PFSK-1 (cell line): Measurements from ENCODE around the gene HDAC4.

Experiments
- FOXP2 ChIP-seq: optimal IDR thresholded peaks from 2 replicates; pipeline ENCODE3; 2011; ENCODE audit warnings: borderline replicate concordance, control low read depth, inconsistent platforms; ENCODE audit not compliant: insufficient read depth; ENCODE audit errors: extremely low read length, extremely low read depth
- POLR2AphosphoS5 ChIP-seq: IDR thresholded peaks from 2 replicates; pipeline ENCODE4 v1.6.1; 2012; ENCODE audit warnings: low read depth, mild to moderate bottlenecking, control low read depth, low read length, moderate library complexity
- SIN3A ChIP-seq: IDR thresholded peaks from 2 replicates; pipeline ENCODE4 v1.6.1; 2012; ENCODE audit warnings: mild to moderate bottlenecking, low read length, moderate library complexity, borderline replicate concordance; ENCODE audit not compliant: insufficient read depth
- TAF1 ChIP-seq: IDR thresholded peaks from 2 replicates; pipeline ENCODE4 v1.6.1; 2012; ENCODE audit warnings: low read length, control low read depth, borderline replicate concordance; ENCODE audit not compliant: insufficient read depth
- TF ChIP-seq, protein P1 (sequence below), 2 experiments: IDR thresholded peaks; 2 replicates each; pipeline versions ENCODE4 v1.6.1 to v1.8.0; 2011 to 2012; ENCODE audit warnings: low read depth in 2 of 2, low read length in 2 of 2, control low read depth in 1 of 2, inconsistent platforms in 1 of 2, mild to moderate bottlenecking in 1 of 2, moderate library complexity in 1 of 2; ENCODE audit not compliant: insufficient read depth in 1 of 2

The HDAC4 gene

DNA sequence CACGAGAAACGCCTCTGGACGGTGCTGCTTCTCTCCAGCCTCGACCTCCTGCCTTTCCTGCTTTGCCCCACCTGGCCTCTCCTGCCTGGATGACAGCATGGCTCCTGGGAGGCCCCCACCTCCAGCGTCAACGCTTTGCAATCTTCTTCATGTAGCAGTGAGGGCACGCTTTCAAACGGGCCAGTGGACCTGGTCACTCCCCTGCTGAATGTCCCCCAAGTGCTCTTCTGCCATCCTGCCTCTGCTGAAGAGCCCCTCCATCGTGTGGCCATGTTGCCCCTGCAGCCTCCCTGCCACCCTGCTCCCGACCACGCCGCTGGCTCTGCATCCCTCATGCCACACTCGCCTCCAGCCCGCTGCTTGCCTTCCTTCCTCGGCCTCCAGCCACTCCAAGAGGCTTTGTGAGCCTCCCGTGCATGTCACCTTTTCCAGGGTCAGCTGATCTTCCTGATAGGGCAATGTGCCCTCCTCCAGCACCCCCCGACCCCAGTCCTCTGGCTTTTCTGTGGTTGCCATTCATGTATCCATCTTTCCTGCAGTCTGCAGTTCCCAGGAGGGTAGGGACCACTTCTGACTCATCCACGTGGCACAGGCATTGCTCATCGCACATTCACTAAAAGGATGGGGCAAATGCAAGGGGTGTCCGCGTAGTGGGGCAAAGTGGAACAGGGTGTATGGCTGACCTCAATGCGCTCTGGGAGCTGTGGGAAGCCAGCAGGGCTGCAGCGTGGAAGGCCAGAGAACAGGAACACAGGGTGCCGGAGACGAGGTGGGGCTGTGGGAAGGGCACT is 284.2 kb downstream of the HDAC4 start:
- TF ChIP-seq POLR2AphosphoS5 (no peak), SIN3A (no peak), TAF1 (no peak)
- TF ChIP-seq, protein P1, sequence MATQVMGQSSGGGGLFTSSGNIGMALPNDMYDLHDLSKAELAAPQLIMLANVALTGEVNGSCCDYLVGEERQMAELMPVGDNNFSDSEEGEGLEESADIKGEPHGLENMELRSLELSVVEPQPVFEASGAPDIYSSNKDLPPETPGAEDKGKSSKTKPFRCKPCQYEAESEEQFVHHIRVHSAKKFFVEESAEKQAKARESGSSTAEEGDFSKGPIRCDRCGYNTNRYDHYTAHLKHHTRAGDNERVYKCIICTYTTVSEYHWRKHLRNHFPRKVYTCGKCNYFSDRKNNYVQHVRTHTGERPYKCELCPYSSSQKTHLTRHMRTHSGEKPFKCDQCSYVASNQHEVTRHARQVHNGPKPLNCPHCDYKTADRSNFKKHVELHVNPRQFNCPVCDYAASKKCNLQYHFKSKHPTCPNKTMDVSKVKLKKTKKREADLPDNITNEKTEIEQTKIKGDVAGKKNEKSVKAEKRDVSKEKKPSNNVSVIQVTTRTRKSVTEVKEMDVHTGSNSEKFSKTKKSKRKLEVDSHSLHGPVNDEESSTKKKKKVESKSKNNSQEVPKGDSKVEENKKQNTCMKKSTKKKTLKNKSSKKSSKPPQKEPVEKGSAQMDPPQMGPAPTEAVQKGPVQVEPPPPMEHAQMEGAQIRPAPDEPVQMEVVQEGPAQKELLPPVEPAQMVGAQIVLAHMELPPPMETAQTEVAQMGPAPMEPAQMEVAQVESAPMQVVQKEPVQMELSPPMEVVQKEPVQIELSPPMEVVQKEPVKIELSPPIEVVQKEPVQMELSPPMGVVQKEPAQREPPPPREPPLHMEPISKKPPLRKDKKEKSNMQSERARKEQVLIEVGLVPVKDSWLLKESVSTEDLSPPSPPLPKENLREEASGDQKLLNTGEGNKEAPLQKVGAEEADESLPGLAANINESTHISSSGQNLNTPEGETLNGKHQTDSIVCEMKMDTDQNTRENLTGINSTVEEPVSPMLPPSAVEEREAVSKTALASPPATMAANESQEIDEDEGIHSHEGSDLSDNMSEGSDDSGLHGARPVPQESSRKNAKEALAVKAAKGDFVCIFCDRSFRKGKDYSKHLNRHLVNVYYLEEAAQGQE (IDR thresholded peaks at IDR 0.05; ENCODE audit: insufficient read depth in 1 of 2, low read depth in 2 of 2, low read length in 2 of 2): no peak

DNA sequence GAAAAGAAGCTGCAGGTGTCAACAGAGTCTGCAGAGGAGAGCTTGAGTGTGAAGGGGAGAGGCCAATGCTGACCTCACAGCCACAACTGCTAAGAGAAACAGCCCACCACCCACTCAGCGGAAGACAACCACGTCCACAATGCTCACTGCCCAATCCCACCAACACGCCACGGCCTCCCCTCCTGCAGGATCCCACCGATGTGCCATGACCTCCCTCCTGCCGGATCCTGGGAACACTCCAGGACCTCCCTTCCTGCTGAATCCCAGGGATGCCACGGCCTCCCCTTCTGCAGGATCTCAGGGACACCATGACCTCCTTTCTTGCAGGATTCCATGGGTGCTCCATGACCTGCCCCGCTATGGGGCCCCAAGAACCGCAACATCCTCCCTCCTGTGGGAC is 285.2 kb downstream of the HDAC4 start:
- no peak for TF ChIP-seq FOXP2
- TF ChIP-seq SIN3A: no peak
- no peak for TF ChIP-seq POLR2AphosphoS5
- TF ChIP-seq TAF1: no peak
- TF ChIP-seq, protein P1 (IDR thresholded peaks at IDR 0.05; ENCODE audit: insufficient read depth in 1 of 2, low read depth in 2 of 2, low read length in 2 of 2): no peak

DNA sequence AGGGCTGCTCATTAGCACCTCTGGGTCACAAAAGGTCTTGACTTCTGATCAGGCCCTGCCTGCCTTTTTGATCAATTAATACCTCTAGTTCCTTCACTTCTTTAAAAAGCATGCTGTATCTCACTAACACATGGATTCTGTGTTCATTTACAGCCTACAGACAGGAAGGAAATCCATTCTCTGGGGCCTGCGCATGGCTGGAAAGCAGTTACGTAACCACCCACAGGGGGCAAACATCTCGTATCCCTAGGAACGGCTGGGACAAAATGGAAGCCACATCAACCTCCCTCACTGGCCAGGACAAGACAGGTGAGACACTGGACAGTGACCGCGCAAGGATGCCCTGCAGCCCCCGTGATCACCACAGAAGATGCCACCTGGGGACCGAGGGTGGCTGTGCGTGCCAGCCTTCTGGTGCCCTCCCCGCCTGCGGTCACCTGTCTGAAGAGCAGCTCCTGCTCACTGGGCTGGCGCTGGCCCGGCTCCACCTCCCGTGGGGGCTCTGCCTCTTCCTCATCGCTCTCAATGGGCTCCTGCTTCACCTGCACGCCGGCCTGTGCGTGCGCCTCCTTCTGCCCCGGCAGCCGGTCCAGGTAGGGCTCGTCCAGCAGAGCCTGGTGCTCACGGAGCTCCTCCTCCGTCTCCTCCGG is 286.1 kb downstream of the HDAC4 start:
- TF ChIP-seq POLR2AphosphoS5 (no peak), FOXP2 (no peak), TAF1 (no peak), SIN3A (no peak)
- TF ChIP-seq, protein P1 (IDR thresholded peaks at IDR 0.05; ENCODE audit: insufficient read depth in 1 of 2, low read depth in 2 of 2, low read length in 2 of 2): no peak

DNA sequence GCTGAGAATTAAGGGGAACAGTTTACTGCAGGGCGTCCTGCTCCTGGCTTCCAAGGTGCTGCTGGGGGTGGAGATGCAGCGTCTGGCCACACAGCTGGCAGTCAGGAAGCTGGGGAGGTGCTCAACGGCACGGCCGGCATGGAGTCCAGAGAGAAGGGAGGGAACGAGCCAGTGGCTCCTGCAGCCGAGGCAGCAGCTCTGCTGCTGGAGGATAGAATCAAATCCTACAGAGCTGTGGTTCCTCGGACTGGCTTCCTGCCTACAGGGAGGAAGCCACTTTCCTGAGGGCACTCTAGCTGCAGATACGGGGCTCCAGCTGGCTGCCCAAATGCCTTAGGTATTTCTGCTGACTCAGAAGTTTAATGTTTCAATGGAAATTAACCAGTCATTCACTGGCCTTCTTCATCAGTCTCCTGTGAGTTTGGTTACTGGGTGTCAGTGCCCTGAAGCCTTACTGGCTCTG is 286.7 kb downstream of the HDAC4 start:
- no peak for TF ChIP-seq TAF1
- no peak for TF ChIP-seq SIN3A
- TF ChIP-seq, protein P1 (IDR thresholded peaks at IDR 0.05; ENCODE audit: insufficient read depth in 1 of 2, low read depth in 2 of 2, low read length in 2 of 2): no peak
- no peak for TF ChIP-seq FOXP2
- no peak for TF ChIP-seq POLR2AphosphoS5
